KMS-11 (cell line): ENCODE data around the gene ADGRG1.
"Not testable (repeated sequence)": the region's sequence is repeated elsewhere in the genome, so short reads cannot be mapped to it uniquely, and the experiment has no call there.

ENCODE experiments used
- H2AFZ ChIP-seq: fragments of 200-600 bp; sonication (generic); 2 replicates; pipeline ENCODE4 v1.6.1; 2016; ENCODE audit warnings: antibody characterized with exemption, mixed run types, low read depth
- H3K27ac ChIP-seq: fragments of 200-600 bp; sonication (generic); 2 replicates; pipeline ENCODE4 v1.6.1; 2016; ENCODE audit warnings: mild to moderate bottlenecking, mixed run types
- H3K27me3 ChIP-seq: fragments of 200-600 bp; sonication (generic); 2 replicates; pipeline ENCODE4 v1.6.1; 2017; ENCODE audit warnings: mild to moderate bottlenecking, low read depth, mixed run types, moderate library complexity; ENCODE audit not compliant: insufficient read depth
- H3K36me3 ChIP-seq: fragments of 200-600 bp; sonication (generic); 2 replicates; pipeline ENCODE4 v1.6.1; 2017; ENCODE audit warnings: mild to moderate bottlenecking, mixed run types; ENCODE audit not compliant: insufficient read depth
- H3K4me1 ChIP-seq: fragments of 200-600 bp; sonication (generic); 2 replicates; pipeline ENCODE4 v1.6.1; 2016; ENCODE audit warnings: mild to moderate bottlenecking, low read depth, mixed run types; ENCODE audit not compliant: poor library complexity, severe bottlenecking
- H3K4me2 ChIP-seq: fragments of 200-600 bp; sonication (generic); 2 replicates; pipeline ENCODE4 v1.7.0; 2016; ENCODE audit warnings: mild to moderate bottlenecking, mixed run types
- H3K4me3 ChIP-seq: fragments of 200-600 bp; sonication (generic); IDR thresholded peaks from 2 replicates; pipeline ENCODE4 v1.6.1; 2017; ENCODE audit warnings: low read depth, low read length, mixed read lengths; ENCODE audit not compliant: insufficient read depth
- H3K79me2 ChIP-seq: fragments of 200-600 bp; sonication (generic); 2 replicates; pipeline ENCODE4 v1.6.1; 2016; ENCODE audit warnings: low read depth, mixed run types; ENCODE audit not compliant: insufficient read depth
- H3K9ac ChIP-seq: fragments of 200-600 bp; sonication (generic); 2 replicates; pipeline ENCODE4 v1.6.1; 2016; ENCODE audit warnings: mild to moderate bottlenecking, mixed run types
- H4K20me1 ChIP-seq: fragments of 200-600 bp; sonication (generic); 2 replicates; pipeline ENCODE4 v1.6.1; 2016; ENCODE audit warnings: mild to moderate bottlenecking, mixed run types; ENCODE audit not compliant: insufficient read depth
- CTCF ChIP-seq: fragments of 200-600 bp; sonication (generic); conservative IDR thresholded peaks from 2 replicates; pipeline ENCODE4 v1.6.1; 2017; ENCODE audit warnings: low read depth, mild to moderate bottlenecking, antibody characterized with exemption, low read length, moderate library complexity, mixed read lengths

ADGRG1 gene

DNA sequence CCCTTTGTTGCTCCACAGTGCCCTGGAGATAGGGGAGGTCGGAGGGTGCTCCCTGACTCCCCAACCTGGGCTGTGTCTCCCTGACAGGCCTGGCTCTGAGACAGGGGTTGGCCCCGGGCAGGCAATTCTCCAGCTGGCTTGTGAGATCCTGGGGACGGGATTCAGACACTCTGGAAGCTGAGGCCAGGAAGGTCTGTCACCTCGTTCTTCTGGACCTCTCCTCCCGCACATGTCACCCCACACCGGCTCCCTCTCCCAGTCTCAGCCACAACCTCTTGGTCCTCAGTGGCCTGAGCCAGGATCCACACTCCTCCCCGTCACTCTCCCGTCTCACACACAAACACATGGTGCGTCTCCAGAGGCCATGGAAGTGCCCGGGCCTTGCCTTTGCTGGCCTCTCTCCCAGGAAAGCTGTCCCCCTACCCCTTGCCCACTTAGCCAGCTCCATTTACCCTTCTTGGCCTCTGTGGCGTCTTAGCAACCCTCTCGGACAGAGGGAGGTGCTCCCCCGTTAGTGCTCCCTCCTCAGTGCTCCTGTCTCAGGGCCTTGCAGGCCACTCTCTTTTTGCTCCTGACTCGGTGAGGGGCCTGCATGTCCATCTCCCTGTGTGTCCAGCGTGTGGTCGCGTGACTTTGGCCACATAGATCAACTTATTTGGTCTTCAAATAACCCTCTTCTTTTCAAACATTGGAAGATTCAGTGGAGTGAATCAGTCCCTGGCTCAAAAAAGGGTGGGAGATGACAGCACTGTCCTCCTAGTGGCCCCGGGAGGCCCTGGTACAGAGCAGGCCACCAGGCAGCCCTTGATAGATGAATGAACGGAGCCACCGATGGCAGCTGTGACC is 40.4 kb downstream of the ADGRG1 start:
- H3K9ac ChIP-seq = no peak overlapping the region
- H4K20me1 ChIP-seq = no peaks in the 10 kb centered on the region
- H2AFZ ChIP-seq = no peak overlapping the region
- no peaks in the 10 kb centered on the region for H3K4me1 ChIP-seq
- H3K4me3 ChIP-seq = no peak overlapping the region
- H3K79me2 ChIP-seq = no peaks in the 10 kb centered on the region
- no peak for TF ChIP-seq CTCF
- no peak overlapping the region for H3K4me2 ChIP-seq
- peaks cover 5% of the 10 kb centered on the region; the same call in 1 of the 2 replicates for H3K27me3 ChIP-seq
- no peaks in the 10 kb centered on the region for H3K36me3 ChIP-seq
- no peak overlapping the region for H3K27ac ChIP-seq

DNA sequence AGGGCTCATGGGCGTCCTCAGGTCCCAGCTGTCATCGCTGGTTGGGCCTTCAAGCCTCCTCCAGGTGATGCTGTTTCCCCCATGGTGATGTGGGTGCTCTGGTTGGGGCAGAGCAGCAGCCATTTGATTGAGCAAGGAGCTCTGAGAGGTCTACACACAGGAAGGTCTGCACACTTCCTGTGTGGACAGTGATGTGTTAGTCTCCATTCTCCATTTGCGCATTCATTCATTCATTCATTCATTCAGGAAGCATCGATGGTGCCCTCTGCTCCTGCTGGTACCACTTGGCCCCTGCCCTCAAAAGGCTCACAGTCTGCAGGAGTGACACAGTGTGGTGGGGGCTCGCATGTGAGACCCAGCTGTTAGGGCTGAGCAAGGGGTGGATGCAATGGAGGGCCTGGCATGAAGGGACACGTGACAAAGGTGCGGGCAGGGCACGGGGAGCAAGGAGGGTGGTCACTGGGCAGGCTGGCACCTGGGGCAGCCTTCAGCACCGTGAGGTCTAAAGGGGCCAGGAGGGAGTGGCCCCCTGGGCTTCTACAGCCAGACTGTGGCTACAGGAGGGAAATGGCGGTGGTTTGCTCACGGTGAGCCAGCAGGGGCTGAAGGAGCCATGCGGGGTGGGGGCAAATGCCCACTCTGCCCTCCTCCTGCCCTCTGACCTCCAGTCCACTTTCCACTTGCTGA is 41.2 kb downstream of the ADGRG1 start:
- H3K9ac ChIP-seq = no peak overlapping the region
- no peak overlapping the region for H3K27ac ChIP-seq

DNA sequence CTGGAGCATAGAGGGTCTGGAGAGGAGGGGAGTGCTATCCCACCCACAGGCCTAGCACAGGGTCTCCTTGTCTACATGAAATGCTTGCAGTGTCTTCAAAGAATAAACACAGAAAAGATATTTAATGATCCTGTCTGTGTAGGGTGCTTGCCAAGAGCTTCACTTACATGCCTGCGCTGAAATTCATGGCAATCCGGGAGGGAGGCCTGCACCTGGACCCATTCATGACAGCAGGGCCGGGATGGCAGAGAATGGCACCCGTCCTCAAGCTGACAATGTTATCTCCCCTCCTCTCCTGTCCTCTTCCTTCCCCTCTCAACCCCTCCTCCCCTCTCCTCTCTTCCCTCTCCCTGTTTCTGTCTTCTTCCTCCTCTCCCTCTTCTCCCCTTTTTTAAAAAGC is 41.8 kb downstream of the ADGRG1 start:
- H3K27me3 ChIP-seq = peaks cover 8% of the 10 kb centered on the region; the same call in 1 of the 2 replicates
- no peak for TF ChIP-seq CTCF
- H3K4me2 ChIP-seq = no peak overlapping the region
- no peak overlapping the region for H3K27ac ChIP-seq
- no peak overlapping the region for H2AFZ ChIP-seq
- no peaks in the 10 kb centered on the region for H3K4me1 ChIP-seq
- H3K36me3 ChIP-seq = no peaks in the 10 kb centered on the region
- no peaks in the 10 kb centered on the region for H4K20me1 ChIP-seq
- H3K9ac ChIP-seq = no peak overlapping the region
- H3K4me3 ChIP-seq = no peak overlapping the region
- no peaks in the 10 kb centered on the region for H3K79me2 ChIP-seq

More for the DNA sequence above, 41.2 kb downstream of the ADGRG1 start:
- TF ChIP-seq CTCF = no peak
- no peak overlapping the region for H3K4me2 ChIP-seq
- no peak overlapping the region for H3K4me3 ChIP-seq
- H2AFZ ChIP-seq = no peak overlapping the region
- H4K20me1 ChIP-seq = no peaks in the 10 kb centered on the region
- H3K4me1 ChIP-seq = no peaks in the 10 kb centered on the region
- H3K27me3 ChIP-seq = peaks cover 5% of the 10 kb centered on the region; the same call in 1 of the 2 replicates
- no peaks in the 10 kb centered on the region for H3K79me2 ChIP-seq
- H3K36me3 ChIP-seq = no peaks in the 10 kb centered on the region

GRCh38 chr16:57671451-57671850 is 43.0 kb downstream of the ADGRG1 start:
- H3K4me2 ChIP-seq = not testable (repeated sequence)

More at GRCh38 chr16:57671451-57671850, 43.0 kb downstream of the ADGRG1 start:
- not testable (repeated sequence) for H3K36me3 ChIP-seq, H3K9ac ChIP-seq, H3K27ac ChIP-seq, H3K4me1 ChIP-seq, H3K4me3 ChIP-seq, H4K20me1 ChIP-seq, H3K79me2 ChIP-seq, H2AFZ ChIP-seq
- H3K27me3 ChIP-seq = peaks cover 11% of the 10 kb centered on the region; the same call in 1 of the 2 replicates
